ENCODE measurements around the gene WNT7A.

Gene WNT7A

GRCh38 chr3:13878281-13879101 is 1.4 kb downstream of the WNT7A start:
- DNase-seq (ENCODE audit: insufficient read length, low spot score): no peak
- TF ChIP-seq, protein P1, sequence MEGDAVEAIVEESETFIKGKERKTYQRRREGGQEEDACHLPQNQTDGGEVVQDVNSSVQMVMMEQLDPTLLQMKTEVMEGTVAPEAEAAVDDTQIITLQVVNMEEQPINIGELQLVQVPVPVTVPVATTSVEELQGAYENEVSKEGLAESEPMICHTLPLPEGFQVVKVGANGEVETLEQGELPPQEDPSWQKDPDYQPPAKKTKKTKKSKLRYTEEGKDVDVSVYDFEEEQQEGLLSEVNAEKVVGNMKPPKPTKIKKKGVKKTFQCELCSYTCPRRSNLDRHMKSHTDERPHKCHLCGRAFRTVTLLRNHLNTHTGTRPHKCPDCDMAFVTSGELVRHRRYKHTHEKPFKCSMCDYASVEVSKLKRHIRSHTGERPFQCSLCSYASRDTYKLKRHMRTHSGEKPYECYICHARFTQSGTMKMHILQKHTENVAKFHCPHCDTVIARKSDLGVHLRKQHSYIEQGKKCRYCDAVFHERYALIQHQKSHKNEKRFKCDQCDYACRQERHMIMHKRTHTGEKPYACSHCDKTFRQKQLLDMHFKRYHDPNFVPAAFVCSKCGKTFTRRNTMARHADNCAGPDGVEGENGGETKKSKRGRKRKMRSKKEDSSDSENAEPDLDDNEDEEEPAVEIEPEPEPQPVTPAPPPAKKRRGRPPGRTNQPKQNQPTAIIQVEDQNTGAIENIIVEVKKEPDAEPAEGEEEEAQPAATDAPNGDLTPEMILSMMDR (IDR thresholded peaks at IDR 0.05; ENCODE audit: insufficient read depth, missing control alignments): no peak
- FAIRE-seq: no peak

DNA sequence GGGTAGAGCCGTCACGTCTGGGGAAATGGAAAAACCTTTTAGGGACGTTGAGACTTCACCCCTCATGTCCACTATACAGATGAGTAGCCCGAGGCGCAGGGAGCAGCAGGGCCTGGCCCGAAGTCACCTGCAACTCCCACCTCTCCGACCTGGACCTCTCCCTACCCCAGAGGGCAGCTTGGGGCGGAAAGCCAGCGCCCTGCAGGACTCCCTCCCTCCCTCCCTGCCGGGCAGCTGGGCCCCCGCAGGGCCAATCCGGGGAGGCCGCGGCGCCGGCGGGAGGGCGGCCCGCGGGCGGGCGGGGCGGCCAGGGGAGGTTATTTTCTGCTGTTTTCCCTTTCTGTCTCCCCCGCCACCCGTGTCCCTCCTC is 2.0 kb downstream of the WNT7A start:
- TF ChIP-seq, protein P1 (IDR thresholded peaks at IDR 0.05; ENCODE audit: insufficient read depth, missing control alignments): no peak
- FAIRE-seq (no peak), DNase-seq (ENCODE audit: insufficient read length, low spot score) (no peak)

- FAIRE-seq (no peak), DNase-seq (ENCODE audit: insufficient read length, low spot score) (no peak)
- TF ChIP-seq, protein P1 (IDR thresholded peaks at IDR 0.05; ENCODE audit: insufficient read depth, missing control alignments): no peak
Measured at GRCh38 chr3:13876451-13877100, 3.3 kb downstream of the WNT7A start.

GRCh38 chr3:13874891-13875290 is 5.0 kb downstream of the WNT7A start:
- FAIRE-seq (no peak), DNase-seq (ENCODE audit: insufficient read length, low spot score) (no peak)
- TF ChIP-seq, protein P1 (IDR thresholded peaks at IDR 0.05; ENCODE audit: insufficient read depth, missing control alignments): no peak

DNA sequence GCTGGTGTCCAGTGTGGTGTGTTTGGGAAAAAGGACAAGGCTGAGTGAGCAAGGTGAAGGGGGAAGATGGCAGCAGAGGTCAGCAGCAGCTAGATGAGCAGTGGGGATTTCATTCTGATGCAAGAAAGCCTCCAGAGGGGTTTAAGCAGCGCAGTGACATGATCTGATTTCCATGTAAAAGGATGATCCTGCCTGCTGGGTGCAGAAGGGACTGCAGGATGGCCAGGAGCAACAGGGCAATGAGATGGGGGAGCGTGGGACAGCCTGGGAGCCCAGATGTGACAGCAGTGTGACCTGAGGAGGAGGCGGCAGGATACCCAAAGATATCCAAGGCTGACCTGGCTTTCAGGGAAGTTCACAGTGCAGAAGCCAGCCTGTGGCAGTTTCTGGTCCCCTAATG is 6.1 kb downstream of the WNT7A start:
- TF ChIP-seq, protein P1 (IDR thresholded peaks at IDR 0.05; ENCODE audit: insufficient read depth, missing control alignments): no peak
- FAIRE-seq (no peak), DNase-seq (ENCODE audit: insufficient read length, low spot score) (no peak)

- no peak for FAIRE-seq
- TF ChIP-seq, protein P1 (IDR thresholded peaks at IDR 0.05; ENCODE audit: insufficient read depth, missing control alignments): no peak
- no peak for DNase-seq (ENCODE audit: insufficient read length, low spot score)
Measured at GRCh38 chr3:13872451-13872850, 7.4 kb downstream of the WNT7A start.

- no peak for FAIRE-seq
- no peak for DNase-seq (ENCODE audit: insufficient read length, low spot score)
- TF ChIP-seq, protein P1 (IDR thresholded peaks at IDR 0.05; ENCODE audit: insufficient read depth, missing control alignments): no peak
Measured at GRCh38 chr3:13871791-13872190, 8.1 kb downstream of the WNT7A start.

Measured in D721Med (cell line).